OCI-LY3 (cell line): ENCODE measurements around the gene PTGER2.

Source experiments
- H2AFZ ChIP-seq: fragments of 200-600, 300-600 bp; shearing (Covaris generic); 2 replicates; pipeline ENCODE4 v1.6.0; 2014; ENCODE audit warnings: antibody characterized with exemption, low read depth, low read length
- H3K27ac ChIP-seq: fragments of 200-600, 300-600 bp; sonication (generic); 2 replicates; pipeline ENCODE4 v1.5.1; 2014; ENCODE audit warnings: mild to moderate bottlenecking, low read length, moderate library complexity, mixed read lengths
- H3K27me3 ChIP-seq: fragments of 200-600, 300-600 bp; sonication (generic); 2 replicates; pipeline ENCODE4 v1.6.1; 2014; ENCODE audit warnings: low read depth, low read length, mixed read lengths
- H3K36me3 ChIP-seq: fragments of 200-600, 300-600 bp; sonication (generic); replicated peaks from 2 replicates; pipeline ENCODE3; 2014; ENCODE audit warnings: low read depth, low read length, mixed read lengths
- H3K4me1 ChIP-seq: fragments of 300-600, 200-600 bp; sonication (generic); 2 replicates; pipeline ENCODE4 v1.6.1; 2014; ENCODE audit warnings: low read length, mixed read lengths
- H3K4me2 ChIP-seq: fragments of 200-600, 300-600 bp; sonication (generic); 2 replicates; pipeline ENCODE4 v1.6.1; 2014; ENCODE audit warnings: low read length, mixed read lengths
- H3K4me3 ChIP-seq: fragments of 300-600, 200-600 bp; sonication (generic); 2 replicates; pipeline ENCODE4 v1.5.1; 2014; ENCODE audit warnings: antibody characterized with exemption, mild to moderate bottlenecking, low read length, moderate library complexity
- H3K79me2 ChIP-seq: fragments of 300-600, 200-600 bp; shearing (Covaris generic); 2 replicates; pipeline ENCODE4 v1.6.1; 2014; ENCODE audit warnings: mild to moderate bottlenecking, low read length, mixed read lengths
- H3K9ac ChIP-seq: fragments of 300-600, 200-600 bp; shearing (Covaris generic); 2 replicates; pipeline ENCODE4 v1.6.0; 2014; ENCODE audit warnings: mild to moderate bottlenecking, low read length, moderate library complexity
- H3K9me3 ChIP-seq: fragments of 200-600, 300-600 bp; shearing (Covaris generic); 2 replicates; pipeline ENCODE4 v1.6.1; 2014; ENCODE audit warnings: low read length, mixed read lengths; ENCODE audit not compliant: insufficient read depth
- H4K20me1 ChIP-seq: fragments of 200-600, 300-600 bp; sonication (generic); 2 replicates; pipeline ENCODE4 v1.6.1; 2016; ENCODE audit warnings: low read length, mixed read lengths; ENCODE audit not compliant: insufficient read depth
- CTCF ChIP-seq: fragments of 200-600, 300-600 bp; sonication (generic); IDR thresholded peaks from 2 replicates; pipeline ENCODE4 v1.5.1; 2014; ENCODE audit warnings: antibody characterized with exemption, low read length, low read depth
- EZH2phosphoT487 ChIP-seq: fragments of 200-600 bp; shearing (Covaris generic); IDR thresholded peaks from 2 replicates; pipeline ENCODE4 v1.6.1; 2018; ENCODE audit warnings: antibody characterized with exemption, mixed run types, low read depth

PTGER2 gene

GRCh38 chr14:52266782-52267181 is 47.3 kb upstream of the PTGER2 start:
- H3K27ac ChIP-seq, result no peak overlapping the region; the same call in 1 of the 2 replicates
- no peaks in the 10 kb centered on the region for H4K20me1 ChIP-seq
- H3K4me3 ChIP-seq, result peak overlapping the region; percentile 88
- H3K9ac ChIP-seq, result peak overlapping the region; percentile 87
- H3K36me3 ChIP-seq, result no peaks in the 10 kb centered on the region
- no peak overlapping the region for H2AFZ ChIP-seq
- H3K4me1 ChIP-seq, result peaks cover 44% of the 10 kb centered on the region
- H3K9me3 ChIP-seq, result no peaks in the 10 kb centered on the region
- no peaks in the 10 kb centered on the region for H3K27me3 ChIP-seq
- H3K4me2 ChIP-seq, result peak overlapping the region; percentile 84
- no peak for TF ChIP-seq EZH2phosphoT487
- TF ChIP-seq CTCF, result no peak
- peaks cover 44% of the 10 kb centered on the region for H3K79me2 ChIP-seq

DNA sequence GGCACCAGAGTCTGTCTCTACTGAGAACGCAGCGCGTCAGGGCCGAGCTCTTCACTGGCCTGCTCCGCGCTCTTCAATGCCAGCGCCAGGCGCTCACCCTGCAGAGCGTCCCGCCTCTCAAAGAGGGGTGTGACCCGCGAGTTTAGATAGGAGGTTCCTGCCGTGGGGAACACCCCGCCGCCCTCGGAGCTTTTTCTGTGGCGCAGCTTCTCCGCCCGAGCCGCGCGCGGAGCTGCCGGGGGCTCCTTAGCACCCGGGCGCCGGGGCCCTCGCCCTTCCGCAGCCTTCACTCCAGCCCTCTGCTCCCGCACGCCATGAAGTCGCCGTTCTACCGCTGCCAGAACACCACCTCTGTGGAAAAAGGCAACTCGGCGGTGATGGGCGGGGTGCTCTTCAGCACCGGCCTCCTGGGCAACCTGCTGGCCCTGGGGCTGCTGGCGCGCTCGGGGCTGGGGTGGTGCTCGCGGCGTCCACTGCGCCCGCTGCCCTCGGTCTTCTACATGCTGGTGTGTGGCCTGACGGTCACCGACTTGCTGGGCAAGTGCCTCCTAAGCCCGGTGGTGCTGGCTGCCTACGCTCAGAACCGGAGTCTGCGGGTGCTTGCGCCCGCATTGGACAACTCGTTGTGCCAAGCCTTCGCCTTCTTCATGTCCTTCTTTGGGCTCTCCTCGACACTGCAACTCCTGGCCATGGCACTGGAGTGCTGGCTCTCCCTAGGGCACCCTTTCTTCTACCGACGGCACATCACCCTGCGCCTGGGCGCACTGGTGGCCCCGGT is 46.4 kb upstream of the PTGER2 start, which contains the start of gene PTGDR:
Gene PTGDR (plus strand): TSS at position 198 of the 778 bp plus-strand sequence. CDS start 117 bp downstream, at position 315.
- Histone ChIP-seq H3K9me3 (no peaks in the 10 kb centered on the region), H3K27me3 (no peaks in the 10 kb centered on the region), H3K27ac (peak within 1 kb of the TSS; percentile 69), H3K4me3 (peak within 1 kb of the TSS; percentile 88), H3K4me2 (peak within 1 kb of the TSS; percentile 84), H3K9ac (peak within 1 kb of the TSS; percentile 87), H4K20me1 (peaks cover 6% of the 10 kb centered on the region; the same call in 1 of the 2 replicates), H3K79me2 (peaks cover 53% of the 10 kb centered on the region), H3K4me1 (peaks cover 42% of the 10 kb centered on the region), H2AFZ (peak within 1 kb of the TSS; percentile 65; the same call in 1 of the 2 replicates), H3K36me3 (no peaks in the 10 kb centered on the region)
- TF ChIP-seq CTCF (no peak), EZH2phosphoT487 (no peak)

GRCh38 chr14:52268279-52269061 is 45.6 kb upstream of the PTGER2 start:
- Histone ChIP-seq H3K4me2 (peak overlapping the region; percentile 84), H2AFZ (peak overlapping the region; percentile 65), H3K9me3 (no peaks in the 10 kb centered on the region), H3K79me2 (peaks cover 61% of the 10 kb centered on the region), H3K27me3 (no peaks in the 10 kb centered on the region), H3K4me1 (peaks cover 34% of the 10 kb centered on the region), H3K4me3 (peak overlapping the region; percentile 88), H3K27ac (peak overlapping the region; percentile 69), H4K20me1 (peaks cover 11% of the 10 kb centered on the region; the same call in 1 of the 2 replicates), H3K36me3 (no peaks in the 10 kb centered on the region), H3K9ac (peak overlapping the region; percentile 87)
- TF ChIP-seq CTCF (no peak), EZH2phosphoT487 (no peak)

GRCh38 chr14:52269100-52269499 is 45.0 kb upstream of the PTGER2 start:
- Histone ChIP-seq H3K27ac (peak overlapping the region; percentile 69), H3K36me3 (no peaks in the 10 kb centered on the region), H3K4me2 (peak overlapping the region; percentile 84), H3K9me3 (no peaks in the 10 kb centered on the region), H3K79me2 (peaks cover 67% of the 10 kb centered on the region), H3K4me1 (peaks cover 33% of the 10 kb centered on the region), H2AFZ (peak overlapping the region; percentile 65), H4K20me1 (peaks cover 17% of the 10 kb centered on the region; the same call in 1 of the 2 replicates), H3K4me3 (peak overlapping the region; percentile 88), H3K9ac (peak overlapping the region; percentile 87), H3K27me3 (no peaks in the 10 kb centered on the region)
- no peak for TF ChIP-seq CTCF
- TF ChIP-seq EZH2phosphoT487, result no peak
